Measurements from ENCODE around the gene IRF5.
"Not testable (repeated sequence)": the region's sequence is repeated elsewhere in the genome, so short reads cannot be mapped to it uniquely, and the experiment has no call there.

Gene IRF5

GRCh38 chr7:128939075-128939860, 1.5 kb downstream of the IRF5 start:
- TF ChIP-seq, protein P1, sequence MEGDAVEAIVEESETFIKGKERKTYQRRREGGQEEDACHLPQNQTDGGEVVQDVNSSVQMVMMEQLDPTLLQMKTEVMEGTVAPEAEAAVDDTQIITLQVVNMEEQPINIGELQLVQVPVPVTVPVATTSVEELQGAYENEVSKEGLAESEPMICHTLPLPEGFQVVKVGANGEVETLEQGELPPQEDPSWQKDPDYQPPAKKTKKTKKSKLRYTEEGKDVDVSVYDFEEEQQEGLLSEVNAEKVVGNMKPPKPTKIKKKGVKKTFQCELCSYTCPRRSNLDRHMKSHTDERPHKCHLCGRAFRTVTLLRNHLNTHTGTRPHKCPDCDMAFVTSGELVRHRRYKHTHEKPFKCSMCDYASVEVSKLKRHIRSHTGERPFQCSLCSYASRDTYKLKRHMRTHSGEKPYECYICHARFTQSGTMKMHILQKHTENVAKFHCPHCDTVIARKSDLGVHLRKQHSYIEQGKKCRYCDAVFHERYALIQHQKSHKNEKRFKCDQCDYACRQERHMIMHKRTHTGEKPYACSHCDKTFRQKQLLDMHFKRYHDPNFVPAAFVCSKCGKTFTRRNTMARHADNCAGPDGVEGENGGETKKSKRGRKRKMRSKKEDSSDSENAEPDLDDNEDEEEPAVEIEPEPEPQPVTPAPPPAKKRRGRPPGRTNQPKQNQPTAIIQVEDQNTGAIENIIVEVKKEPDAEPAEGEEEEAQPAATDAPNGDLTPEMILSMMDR (IDR thresholded peaks at IDR 0.05; ENCODE audit: low read depth, low read length, missing control alignments), result no peak
- in situ Hi-C loops (cut with HindIII; ENCODE audit: low pct_ligation_motif_present, low sequenced_read_pairs), result no loop called here
- no peak for DNase-seq
- H3K36me3 ChIP-seq (replicated peaks), result no peaks in the 10 kb centered on the region
- H3K27me3 ChIP-seq (replicated peaks), result peaks cover 42% of the 10 kb centered on the region
- H3K27ac ChIP-seq, result no peak overlapping the region
- no peak overlapping the region for H3K4me3 ChIP-seq (ENCODE audit: low read depth, low read length)

GRCh38 chr7:128939861-128940410, 2.2 kb downstream of the IRF5 start:
- no peak for DNase-seq
- Histone ChIP-seq H3K27ac (no peak overlapping the region), H3K36me3 (replicated peaks) (no peaks in the 10 kb centered on the region), H3K4me3 (ENCODE audit: low read depth, low read length) (no peak overlapping the region), H3K27me3 (replicated peaks) (peaks cover 42% of the 10 kb centered on the region)
- in situ Hi-C loops (cut with HindIII; ENCODE audit: low pct_ligation_motif_present, low sequenced_read_pairs), result no loop called here
- TF ChIP-seq, protein P1 (IDR thresholded peaks at IDR 0.05; ENCODE audit: low read depth, low read length, missing control alignments), result peak; percentile 3

DNA sequence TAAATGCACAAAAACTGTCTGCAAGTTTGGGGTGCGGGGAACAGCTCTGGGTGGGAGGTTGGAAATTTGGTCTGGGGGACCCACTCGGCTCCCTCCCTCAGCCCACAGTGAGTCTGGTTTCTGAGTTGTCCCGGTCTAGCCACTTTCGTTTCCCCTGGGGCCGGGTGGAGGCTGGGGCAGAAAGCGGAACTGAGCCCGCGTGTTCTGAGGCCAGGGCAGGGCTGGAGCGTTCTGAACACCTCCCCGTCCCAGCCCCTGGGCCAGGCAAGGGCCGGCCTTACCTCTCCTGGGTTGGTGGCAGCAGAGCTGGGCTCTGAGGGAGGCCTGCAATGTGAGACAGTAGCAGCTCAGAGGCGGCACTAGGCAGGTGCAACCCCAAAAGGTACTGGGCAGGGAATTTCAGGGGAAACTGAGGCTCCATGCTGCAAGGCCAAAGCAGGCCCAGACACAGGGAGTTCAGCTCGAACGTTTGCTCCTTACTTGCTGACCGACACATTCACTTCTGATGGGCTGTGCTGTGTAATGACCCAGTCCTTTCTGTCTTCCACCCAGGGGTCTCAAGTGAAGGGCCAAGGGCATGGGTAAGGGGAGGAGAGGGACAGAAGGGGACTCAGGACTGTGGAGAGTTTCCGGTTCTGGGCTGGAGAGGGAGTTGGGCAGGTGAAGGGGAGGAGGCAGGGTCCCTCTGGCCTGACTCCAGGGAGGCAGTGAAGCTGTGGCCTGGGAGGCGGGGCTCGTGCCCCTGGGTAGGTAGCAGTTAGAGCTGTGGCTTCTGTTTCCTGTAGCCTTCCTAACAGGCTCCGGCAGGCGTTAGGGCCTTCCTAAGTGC, 3.0 kb downstream of the IRF5 start:
- H3K27ac ChIP-seq, result no peak overlapping the region
- in situ Hi-C loops (cut with HindIII; ENCODE audit: low pct_ligation_motif_present, low sequenced_read_pairs), result no loop called here
- no peaks in the 10 kb centered on the region for H3K36me3 ChIP-seq (replicated peaks)
- TF ChIP-seq, protein P1 (IDR thresholded peaks at IDR 0.05; ENCODE audit: low read depth, low read length, missing control alignments), result no peak
- no peak overlapping the region for H3K4me3 ChIP-seq (ENCODE audit: low read depth, low read length)
- DNase-seq, result no peak
- H3K27me3 ChIP-seq (replicated peaks), result peaks cover 42% of the 10 kb centered on the region

DNA sequence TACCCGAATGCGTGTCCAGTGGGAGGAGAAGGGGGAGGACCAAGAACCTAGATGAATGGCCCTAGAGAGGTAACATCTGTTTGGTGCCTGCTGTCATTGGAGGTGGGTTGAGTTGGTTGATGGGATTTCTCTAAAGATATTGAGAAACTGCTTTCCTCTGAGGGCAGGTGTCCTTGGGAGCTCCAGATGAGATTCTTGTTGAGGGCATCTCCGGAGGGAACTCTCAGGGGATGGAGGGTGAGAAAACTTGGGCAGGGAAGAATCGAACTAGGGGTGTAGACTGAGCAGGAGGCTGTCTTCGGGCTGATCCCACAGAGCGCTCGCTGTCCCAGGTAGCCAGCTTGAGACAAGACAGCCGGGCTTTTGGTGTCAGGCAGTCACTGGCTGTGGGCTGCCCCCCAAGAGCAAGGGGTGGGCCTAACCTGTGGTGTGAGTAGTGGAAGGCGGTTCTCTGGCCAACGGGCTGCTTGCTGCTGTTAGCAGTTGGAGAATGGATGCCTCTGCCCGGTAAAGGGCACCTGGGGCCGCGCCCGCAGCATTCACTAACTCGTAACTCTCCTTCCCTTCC, 3.7 kb downstream of the IRF5 start:
- in situ Hi-C loops (cut with HindIII; ENCODE audit: low pct_ligation_motif_present, low sequenced_read_pairs), result no loop called here
- H3K4me3 ChIP-seq (ENCODE audit: low read depth, low read length), result no peak overlapping the region
- H3K27me3 ChIP-seq (replicated peaks), result peaks cover 41% of the 10 kb centered on the region
- no peaks in the 10 kb centered on the region for H3K36me3 ChIP-seq (replicated peaks)
- TF ChIP-seq, protein P1 (IDR thresholded peaks at IDR 0.05; ENCODE audit: low read depth, low read length, missing control alignments), result no peak
- no peak for DNase-seq
- no peak overlapping the region for H3K27ac ChIP-seq

GRCh38 chr7:128941946-128942526, 4.3 kb downstream of the IRF5 start:
- peaks cover 34% of the 10 kb centered on the region for H3K27me3 ChIP-seq (replicated peaks)
- no peak for DNase-seq
- no peak overlapping the region for H3K27ac ChIP-seq
- H3K4me3 ChIP-seq (ENCODE audit: low read depth, low read length), result no peak overlapping the region
- H3K36me3 ChIP-seq (replicated peaks), result no peaks in the 10 kb centered on the region
- TF ChIP-seq, protein P1 (IDR thresholded peaks at IDR 0.05; ENCODE audit: low read depth, low read length, missing control alignments), result no peak
- in situ Hi-C loops (cut with HindIII; ENCODE audit: low pct_ligation_motif_present, low sequenced_read_pairs), result no loop called here

DNA sequence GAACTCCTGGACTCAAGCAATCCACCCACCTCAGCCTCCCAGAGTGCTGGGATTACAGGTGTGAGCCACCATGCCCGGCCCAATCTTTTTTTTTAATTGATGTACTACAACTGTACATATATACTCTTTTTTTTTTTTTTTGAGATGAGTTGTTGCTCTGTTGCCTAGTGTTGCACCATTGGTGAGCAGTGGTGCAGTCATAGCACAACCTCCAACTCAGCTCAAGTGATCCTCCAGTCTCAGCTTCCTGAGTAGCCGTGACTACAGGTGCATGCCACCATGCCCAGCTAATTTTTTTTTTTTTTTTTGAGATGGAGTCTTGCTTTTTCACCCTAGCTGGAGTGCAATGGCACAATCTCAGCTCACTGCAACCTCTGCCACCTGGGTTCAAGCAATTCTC, 5.5 kb downstream of the IRF5 start:
- H3K4me3 ChIP-seq (ENCODE audit: low read depth, low read length); in situ Hi-C loops (cut with HindIII; ENCODE audit: low pct_ligation_motif_present, low sequenced_read_pairs); H3K27ac ChIP-seq; DNase-seq; H3K36me3 ChIP-seq (replicated peaks): not testable (repeated sequence)
- peaks cover 22% of the 10 kb centered on the region for H3K27me3 ChIP-seq (replicated peaks)

Data from brain microvascular endothelial cell (primary cell).